GM12801 (cell line): ENCODE data around the gene GJA3.

ENCODE experiments used
- TF ChIP-seq, protein P1 (sequence below): IDR thresholded peaks from one replicate; pipeline ENCODE4 v1.5.1; 2011; ENCODE audit warnings: control low read depth; ENCODE audit not compliant: insufficient read length; ENCODE audit errors: extremely low read depth

The GJA3 gene

DNA sequence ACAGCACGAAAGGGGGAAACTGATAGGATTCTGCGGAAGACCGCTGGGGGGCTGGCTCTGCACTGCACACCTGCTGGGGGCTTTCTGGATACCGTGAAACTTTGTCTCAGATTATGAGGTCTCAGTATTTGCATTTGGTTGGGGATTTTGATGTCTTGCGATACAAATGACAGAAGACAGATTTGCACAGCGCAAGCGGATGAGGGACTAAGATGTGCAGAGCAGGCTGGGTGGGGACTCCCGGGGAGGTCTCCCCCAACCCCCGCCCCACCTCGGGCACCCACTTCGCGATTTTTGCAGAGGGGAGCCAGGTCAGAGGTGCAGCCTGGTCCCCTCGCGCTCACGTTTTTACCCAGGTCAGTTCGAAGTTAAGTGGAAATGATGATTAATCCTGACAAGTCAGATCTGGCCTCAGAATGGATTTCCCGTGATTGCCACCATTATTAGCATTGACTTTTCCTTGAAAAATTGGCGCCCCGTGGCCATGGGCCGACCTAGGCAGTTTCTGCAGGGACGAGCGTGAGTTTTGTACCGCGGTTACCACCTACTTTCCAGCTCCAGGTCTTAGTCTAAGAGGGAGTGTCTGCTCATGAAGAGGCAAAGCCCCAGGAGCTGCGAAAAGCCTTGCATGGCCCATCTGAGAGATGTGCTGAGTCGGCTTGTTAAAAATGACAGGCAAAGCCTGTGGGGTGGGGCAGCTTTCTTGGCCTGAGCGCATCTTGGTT lies 33.2 kb upstream of the GJA3 start:
- TF ChIP-seq, protein P1, sequence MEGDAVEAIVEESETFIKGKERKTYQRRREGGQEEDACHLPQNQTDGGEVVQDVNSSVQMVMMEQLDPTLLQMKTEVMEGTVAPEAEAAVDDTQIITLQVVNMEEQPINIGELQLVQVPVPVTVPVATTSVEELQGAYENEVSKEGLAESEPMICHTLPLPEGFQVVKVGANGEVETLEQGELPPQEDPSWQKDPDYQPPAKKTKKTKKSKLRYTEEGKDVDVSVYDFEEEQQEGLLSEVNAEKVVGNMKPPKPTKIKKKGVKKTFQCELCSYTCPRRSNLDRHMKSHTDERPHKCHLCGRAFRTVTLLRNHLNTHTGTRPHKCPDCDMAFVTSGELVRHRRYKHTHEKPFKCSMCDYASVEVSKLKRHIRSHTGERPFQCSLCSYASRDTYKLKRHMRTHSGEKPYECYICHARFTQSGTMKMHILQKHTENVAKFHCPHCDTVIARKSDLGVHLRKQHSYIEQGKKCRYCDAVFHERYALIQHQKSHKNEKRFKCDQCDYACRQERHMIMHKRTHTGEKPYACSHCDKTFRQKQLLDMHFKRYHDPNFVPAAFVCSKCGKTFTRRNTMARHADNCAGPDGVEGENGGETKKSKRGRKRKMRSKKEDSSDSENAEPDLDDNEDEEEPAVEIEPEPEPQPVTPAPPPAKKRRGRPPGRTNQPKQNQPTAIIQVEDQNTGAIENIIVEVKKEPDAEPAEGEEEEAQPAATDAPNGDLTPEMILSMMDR, result no peak

DNA sequence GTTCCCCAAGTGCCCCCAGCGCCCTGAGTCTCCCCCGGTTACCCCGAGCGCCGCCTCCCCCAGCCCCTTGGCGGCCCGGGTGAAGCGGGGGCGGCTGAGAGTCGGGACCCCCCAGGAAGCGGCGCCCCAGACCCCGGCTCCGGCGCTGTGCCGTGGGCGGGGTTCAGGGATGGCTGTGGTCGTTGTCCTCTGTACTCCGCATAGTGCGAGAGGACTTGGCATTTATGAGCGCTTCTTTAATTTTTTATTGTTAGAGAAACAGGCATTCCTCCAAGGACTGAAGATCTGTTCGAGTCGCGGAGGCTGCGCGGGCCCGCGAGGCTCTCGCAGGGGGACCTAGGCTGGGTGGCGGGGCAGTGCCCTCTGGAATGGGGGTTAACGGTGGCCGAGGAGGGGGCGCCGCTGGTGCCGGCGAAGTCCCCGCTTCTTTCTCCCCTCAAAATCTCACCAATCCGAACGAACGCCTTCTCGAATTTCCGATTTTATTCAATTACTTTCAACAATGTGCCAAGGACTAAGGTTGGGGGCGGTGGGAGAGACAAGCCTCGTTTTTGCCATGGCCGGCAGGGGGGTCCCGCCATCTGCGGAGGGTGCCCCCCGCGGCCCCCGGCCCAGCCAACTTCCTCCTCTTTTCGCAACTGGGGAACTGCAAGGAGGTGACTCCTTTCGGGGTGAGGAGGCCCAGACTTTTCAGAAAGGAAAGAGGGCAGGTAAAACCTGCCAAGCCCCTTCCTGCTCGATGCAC lies 32.5 kb upstream of the GJA3 start:
- TF ChIP-seq, protein P1, result no peak

DNA sequence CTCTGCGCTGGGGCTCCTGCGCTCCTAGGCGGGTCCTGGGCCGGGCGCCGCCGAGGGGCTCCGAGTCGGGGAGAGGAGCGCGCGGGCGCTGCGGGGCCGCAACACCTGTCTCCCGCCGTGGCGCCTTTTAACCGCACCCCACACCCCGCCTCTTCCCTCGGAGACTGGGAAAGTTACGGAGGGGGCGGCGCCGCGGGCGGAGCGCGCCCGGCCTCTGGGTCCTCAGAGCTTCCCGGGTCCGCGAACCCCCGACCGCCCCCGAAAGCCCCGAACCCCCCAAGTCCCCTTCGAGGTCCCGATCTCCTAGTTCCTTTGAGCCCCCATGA lies 31.9 kb upstream of the GJA3 start, which contains the start of gene GJB2:
Gene GJB2 (minus strand): TSS at position 103 of the 326 bp plus-strand sequence. CDS start 3,357 bp downstream, outside the sequence.
- TF ChIP-seq, protein P1, result no peak

DNA sequence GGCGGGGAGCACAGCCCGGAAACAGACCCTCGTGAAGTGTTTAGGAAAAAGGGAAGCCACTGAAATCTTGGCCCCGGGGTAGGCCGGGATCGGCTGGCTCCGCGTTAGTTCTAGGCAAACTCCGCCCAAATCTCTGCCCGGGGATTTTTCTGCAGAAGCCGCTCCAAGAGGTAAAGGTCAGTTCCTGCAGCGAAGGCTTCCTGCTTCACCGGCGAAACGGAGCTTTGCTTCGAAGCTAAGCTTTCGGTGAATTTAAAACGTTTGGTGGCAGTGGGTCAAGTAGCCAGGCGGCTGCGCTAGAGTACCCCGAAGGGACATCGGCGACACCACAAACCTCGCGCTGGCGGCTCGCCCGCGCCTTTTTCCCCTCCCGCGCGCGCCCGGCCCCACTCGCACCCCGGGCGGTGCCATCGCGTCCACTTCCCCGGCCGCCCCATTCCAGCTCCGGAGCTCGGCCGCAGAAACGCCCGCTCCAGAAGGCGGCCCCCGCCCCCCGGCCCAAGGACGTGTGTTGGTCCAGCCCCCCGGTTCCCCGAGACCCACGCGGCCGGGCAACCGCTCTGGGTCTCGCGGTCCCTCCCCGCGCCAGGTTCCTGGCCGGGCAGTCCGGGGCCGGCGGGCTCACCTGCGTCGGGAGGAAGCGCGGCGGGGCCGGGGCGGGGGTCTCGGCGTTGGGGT lies 31.4 kb upstream of the GJA3 start:
- TF ChIP-seq, protein P1, result no peak

DNA sequence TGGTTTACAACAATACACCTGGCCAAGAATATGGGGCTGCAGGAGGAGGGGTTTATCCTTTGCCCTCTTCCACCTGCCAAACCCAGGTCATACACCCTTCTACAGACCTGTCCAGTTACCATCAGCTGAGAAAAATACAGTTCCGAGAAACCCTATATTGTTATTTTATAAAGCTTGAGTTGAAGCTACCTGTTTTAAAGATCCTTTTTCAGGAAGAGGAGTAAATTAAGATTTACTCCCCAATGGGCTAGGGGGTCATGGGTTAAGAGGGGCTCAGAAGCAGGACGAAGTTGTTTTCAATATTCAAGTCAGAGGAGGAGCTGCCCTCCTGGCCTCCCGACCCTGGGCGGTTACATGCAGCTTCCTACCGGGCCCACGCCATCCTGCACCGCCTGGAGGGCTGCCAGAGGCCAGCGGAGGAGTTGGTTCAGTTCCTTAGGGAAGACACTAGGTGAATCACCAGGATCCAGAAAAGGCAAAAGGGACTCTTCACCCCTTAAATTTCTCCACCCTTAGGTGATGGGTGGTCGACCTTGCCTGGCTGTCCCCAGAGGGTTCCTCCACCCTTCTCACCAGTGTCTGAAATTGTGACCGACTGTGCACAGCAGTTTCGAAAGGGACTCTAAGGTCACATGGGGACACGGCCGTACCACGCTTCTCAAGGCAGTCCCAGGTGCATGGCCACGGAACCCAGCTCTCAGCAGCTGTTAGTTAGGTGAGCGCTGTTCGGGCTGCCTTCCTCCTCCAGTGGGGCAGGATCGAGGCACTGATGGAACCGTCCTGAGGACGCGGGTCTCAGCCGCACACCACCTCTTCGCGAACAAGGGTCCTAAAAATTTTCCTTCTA lies 30.7 kb upstream of the GJA3 start:
- TF ChIP-seq, protein P1, result no peak

DNA sequence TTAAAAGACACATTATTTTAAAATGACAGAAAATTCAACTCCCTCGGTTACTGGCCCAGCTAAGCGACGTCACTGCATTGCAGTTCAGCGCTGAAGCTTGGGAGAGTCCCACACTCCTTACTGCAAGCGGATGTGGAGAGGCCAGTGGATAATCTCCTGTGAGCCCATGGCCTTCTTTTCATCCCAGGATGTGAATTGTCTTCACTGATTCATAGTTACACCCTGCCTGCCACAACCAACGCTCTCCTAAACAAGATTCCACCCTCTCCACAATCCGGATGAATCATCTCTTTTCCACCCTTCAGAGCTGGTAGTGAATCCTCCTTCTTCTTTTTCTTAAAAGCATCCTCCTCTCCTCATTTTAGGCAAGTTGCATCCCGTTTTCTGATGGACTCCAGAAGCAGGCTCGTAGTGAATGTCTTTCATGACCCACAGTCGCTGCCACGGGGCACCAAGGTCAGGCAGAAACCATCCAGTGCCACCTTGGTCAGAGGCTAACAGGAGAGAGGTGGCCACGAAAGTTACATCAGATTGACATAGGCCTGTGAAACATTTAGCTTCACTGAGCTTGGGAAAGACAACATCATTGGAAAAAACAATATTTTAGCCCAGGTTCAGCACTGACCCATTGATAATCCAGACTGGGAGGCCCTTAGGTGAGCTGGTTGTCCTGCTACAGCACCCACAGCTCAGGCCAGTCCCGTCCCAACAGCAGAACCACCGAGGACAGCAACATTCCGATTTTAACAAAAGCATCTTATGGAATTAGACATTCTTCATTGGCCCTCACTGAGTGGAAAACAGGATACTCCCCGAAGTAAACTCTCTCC lies 29.8 kb upstream of the GJA3 start:
- TF ChIP-seq, protein P1, result no peak
